Ammon's horn (tissue), 1 donor: ENCODE results near the gene CLHC1.
A peak's percentile ranks its signal among the peaks of the same experiment; 100 is the strongest.
"Not testable (repeated sequence)": the region's sequence is repeated elsewhere in the genome, so short reads cannot be mapped to it uniquely, and the experiment has no call there.

Source experiments
- DNase-seq: peaks from one replicate; pipeline ENCODE4 v3.0.0-alpha.2; 2016; ENCODE audit warnings: low spot score

The CLHC1 gene

GRCh38 chr2:55232084-55232862 is at the start of gene CLHC1, which contains the start of gene RPS27A:
Gene CLHC1, minus strand, starts transcription at chr2:55232293. Its CDS starts 9,882 bp downstream, at chr2:55222411.
Gene RPS27A, plus strand, starts transcription at chr2:55232688. Its CDS starts 137 bp downstream, at chr2:55232825.
- peak; percentile 97 for DNase-seq

GRCh38 chr2:55280851-55281546 is 48.9 kb upstream of the CLHC1 start:
- not testable (repeated sequence) for DNase-seq

- DNase-seq: not testable (repeated sequence)
Measured at GRCh38 chr2:55279859-55280424, 47.8 kb upstream of the CLHC1 start.

DNA sequence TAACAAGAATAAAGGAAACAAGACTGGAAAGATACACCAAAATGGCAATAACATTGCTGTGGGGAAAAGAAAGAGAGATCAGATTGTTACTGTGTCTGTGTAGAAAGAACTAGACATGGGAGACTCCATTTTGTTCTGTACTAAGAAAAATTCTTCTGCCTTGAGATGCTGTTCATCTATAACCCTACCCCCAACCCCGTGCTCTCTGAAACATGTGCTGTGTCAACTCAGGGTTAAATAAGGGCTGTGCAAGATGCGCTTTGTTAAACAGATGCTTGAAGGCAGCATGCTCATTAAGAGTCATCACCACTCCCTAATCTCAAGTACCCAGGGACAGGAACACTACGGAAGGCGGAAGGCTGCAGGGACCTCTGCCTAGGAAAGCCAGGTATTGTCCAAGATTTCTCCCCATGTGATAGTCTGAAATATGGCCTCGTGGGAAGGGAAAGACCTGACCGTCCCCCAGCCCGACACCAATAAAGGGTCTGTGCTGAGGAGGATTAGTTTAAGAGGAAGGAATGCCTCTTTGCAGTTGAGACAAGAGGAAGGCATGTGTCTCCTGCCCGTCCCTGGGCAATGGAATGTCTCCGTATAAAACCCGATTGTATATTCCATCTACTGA is 47.2 kb upstream of the CLHC1 start:
- not testable (repeated sequence) for DNase-seq

DNA sequence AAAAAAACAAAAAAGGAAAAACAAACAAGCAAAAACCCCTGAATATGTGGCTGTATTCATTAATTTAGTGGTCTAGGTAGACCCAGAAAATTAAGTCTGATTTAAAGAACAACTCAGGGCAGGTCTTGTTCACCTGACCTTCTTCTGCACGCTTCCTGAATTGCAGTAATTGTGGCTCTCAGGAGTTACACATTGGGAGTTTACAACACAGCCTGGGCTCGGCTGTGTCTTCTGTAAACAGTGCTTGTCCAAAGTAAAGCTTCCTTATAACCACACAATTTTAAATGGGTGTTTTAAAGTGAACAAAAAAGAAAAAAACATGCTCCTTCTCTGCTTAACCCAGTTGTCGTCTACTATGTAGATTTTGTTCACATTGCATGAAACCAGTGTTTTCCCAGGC is 45.2 kb upstream of the CLHC1 start:
- DNase-seq: no peak

DNA sequence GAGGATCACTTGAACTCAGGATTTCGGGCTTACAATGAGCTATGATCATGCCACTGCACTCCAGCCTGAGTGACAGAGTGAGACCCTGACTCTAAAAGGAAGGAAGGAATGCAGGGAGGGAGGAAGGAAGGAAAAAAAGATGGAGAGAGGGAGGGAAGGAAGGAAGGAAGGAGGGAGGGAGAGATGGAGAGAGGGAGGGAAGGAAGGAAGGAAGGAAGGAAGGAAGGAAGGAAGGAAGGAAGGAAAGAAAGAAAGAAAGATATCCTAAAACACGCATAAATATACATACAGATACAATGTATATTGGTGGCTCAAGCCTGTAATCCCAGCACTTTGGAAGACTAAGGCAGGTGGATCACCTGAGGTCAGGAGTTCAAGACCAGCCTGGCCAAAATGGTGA is 42.3 kb upstream of the CLHC1 start:
- DNase-seq: not testable (repeated sequence)

DNA sequence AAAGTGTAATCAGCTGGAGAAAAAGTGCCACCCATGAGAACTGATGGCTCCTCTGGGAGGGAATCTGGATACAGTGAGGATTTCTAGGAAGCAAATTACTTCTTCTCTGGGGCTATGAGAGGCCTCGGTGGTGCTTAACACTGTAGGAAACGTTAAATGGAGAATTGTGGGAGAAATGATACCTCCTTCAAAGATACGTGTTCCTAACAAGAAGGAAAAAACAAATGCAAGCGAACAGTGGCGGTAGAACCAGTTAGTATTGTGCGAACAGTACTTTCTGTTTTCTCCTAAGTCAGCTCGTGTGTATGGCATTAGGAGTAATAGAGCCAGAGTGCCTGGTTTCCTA is 37.5 kb upstream of the CLHC1 start:
- DNase-seq: no peak

DNA sequence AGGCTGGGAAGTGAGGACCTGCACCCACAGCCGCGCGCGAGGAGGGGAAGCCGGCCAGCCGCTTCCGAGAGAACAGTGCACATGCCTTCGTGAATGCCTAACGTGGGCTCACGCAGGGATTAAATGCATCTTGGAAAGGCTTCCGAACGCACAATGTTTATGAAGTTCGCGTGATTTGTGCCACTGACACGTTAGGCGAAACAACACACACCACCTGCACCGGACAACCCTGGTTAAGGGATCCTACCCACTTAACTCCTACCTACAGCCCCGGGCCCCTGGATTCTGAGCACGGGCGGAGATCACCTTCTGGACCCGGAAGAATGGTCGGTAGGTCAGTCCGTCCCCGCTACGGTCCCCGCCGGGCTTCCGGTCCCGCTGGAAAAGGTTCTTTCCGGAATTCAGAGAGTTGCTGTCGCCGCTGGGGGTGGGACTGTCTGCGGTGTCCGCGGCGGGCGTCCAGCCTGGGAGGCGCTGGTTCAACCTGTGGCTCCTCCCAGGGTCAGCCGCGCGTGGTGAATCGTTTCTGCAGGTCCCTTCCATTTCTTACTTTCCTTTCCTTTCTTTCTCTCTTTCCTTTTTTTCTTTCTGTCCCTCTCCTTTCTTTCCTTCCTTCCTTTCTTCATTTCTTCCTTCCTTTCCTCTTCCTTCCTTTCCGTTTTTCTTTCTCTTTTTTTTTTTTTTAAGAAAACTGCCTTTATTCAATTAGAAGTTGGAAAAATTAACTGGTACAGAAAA is 37.0 kb upstream of the CLHC1 start, which contains the start of gene MTIF2:
MTIF2 (minus strand) TSS at position 325 of the 738 bp plus-strand sequence. CDS start 5,373 bp downstream, outside the sequence.
- DNase-seq: peak; percentile 93

- no peak for DNase-seq
Measured at GRCh38 chr2:55268288-55268906, 36.3 kb upstream of the CLHC1 start.

GRCh38 chr2:55259586-55259985 is 27.5 kb upstream of the CLHC1 start:
- not testable (repeated sequence) for DNase-seq

DNA sequence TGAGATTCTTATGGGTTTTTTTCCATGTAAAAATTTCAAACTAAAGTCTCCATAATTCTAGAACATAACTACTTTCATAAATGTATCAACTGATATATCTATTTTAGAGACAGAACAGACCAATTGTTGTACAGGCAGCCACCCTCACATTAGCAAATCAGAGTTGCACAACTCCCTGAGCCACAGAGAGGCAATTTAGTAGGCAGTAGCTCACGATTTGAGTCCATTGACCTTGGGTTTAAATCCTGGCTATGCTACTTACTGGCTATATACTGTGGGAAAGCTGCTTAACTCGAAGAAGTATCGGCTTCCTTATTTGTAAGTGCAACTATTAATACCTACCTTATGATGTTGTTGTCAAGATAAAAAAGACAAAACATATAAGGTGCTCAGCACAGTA is 20.7 kb upstream of the CLHC1 start:
- no peak for DNase-seq

DNA sequence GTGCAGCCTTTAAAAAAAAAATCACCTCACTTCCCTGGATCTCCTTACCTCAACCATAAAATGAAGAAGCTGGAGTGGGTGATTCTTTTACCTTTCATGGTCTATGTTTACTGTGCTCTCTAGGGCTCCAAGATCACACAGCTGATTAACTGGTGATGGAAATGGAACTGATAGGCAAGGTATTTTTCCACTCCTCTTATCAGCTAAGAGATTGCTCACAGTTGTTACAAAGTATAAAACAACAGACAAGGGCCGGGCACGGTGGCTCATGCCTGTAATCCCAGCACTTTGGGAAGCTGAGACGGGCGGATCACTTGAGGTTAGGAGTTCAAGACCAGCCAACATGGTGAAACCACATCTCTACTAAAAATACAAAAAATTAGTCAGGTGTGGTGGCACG is 14.9 kb upstream of the CLHC1 start:
- DNase-seq: no peak

DNA sequence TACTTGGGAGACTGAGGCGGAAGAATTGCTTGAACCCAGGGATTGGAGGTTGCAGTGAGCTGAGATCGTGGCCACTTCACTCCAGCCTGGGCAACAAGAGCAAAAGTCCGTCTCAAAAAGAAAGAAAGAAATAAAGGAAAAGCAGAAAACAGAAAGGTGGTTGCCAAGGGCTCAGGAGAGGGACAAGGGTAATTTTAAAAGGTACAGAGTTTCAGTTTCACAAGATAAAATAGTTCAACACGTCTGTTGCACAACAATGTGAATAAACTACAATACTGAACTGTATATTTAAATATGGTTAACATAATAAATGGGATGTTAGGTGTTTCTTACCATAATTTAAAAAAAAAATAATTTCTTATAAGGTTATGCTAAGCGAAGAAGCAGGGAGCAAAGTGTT is 13.3 kb upstream of the CLHC1 start:
- no peak for DNase-seq

GRCh38 chr2:55242617-55243016 is 10.5 kb upstream of the CLHC1 start:
- DNase-seq: no peak

DNA sequence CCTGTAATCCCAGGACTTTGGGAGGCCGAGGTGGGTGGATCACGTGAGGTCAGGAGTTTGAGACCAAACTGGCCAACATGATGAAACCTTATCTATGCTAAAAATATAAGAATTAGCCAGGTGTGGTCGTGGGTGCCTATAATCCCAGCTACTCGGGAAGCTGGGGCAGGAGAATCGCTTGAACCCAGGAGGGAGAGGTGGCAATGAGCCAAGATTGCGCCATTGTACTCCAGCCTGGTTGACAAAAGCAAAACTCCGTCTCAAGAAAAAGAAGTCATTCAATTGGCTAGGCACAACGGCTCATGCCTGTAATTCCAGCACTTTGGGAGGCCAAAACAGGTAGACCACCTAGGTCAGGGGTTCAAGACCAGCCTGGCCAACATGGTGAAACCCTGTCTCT is 9.5 kb upstream of the CLHC1 start:
- not testable (repeated sequence) for DNase-seq

DNA sequence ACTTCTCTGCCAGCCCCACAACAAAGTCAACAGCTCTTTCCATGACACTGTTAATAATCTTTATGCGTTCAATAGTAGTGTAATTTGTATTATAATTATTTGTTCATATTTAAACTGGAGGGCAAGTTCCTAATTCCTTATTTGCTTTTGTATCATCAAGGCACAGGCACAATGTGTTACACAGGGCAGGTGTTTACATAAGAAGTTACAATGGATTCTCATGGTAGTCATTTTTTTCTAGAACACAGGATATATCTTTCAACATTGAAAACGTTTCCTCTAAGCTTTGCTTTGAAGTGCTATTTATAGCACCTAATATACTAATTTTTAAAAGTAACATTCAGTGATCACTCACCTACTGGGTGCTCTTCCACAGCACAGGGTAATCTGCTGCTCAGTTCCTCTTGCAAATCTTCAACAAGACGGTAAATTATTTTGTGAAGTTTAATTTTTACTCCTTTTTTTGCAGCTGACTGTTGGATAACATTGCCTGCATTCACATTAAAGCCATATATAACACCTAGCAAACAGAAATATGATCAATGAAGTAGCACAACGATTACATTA is 7.6 kb upstream of the CLHC1 start:
- no peak for DNase-seq

DNA sequence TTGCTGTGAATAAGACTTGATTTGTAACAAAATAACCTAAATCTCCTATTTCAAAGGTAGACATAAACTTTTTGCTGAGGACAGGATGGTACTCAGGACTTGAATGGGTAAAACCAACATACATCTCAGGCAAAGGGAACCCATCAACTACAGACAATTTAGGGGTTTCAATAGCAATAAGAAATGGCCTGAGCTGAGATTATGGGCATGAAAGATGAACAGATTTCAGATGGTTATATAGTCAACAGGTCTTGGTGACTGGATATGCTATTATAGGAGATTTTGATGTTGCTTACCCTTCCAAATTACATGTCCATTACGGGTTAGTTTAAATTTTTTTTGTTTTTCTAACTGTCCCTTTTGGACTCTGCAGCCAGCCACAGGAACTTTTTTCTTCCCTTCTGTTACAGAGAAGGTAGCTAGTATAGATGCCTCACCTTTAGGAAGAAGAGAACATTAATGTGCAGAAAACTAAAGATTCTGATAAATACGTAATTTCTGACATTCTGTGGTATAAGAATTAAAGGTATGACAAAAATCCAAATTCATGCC is 5.0 kb upstream of the CLHC1 start:
- no peak for DNase-seq

DNA sequence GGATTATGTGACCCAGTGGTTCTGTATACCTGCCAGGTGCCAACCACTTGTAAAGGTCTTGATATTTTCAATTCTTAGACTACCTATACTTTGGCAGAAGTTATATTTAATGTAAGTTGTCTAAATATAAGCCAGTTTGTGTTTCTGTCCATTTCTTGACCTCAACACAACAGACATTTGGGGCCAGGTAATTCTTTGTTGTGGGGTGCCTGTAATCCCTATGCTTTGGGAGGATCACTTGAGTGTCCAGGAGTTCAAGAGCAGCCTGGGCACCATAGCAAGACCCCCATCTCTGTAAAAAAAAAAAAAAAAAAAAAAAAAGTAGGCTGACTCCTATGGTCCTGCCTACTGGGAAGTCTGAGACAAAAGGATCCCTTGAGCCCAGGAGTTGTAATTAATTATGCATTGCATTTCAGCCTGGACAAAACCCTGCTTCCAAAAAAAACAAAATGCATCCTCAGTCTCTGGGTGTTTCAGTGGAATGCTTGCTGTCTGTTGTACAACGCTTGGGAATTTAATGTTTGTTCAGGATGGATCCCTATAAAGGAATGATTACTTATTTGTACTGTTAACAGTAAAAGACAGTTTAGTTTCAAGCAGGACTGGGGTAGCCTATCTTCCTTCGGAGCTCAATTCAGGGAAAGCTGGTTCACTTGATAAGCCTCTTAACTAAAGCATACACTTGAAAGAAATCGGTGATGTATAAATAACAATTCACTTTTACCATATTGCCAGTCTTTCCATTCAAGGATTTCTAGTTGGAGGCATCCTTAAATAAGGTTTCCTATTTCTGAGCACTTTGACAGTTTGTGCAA is 3.8 kb upstream of the CLHC1 start:
- DNase-seq: no peak

GRCh38 chr2:55233658-55233940 is 1.5 kb upstream of the CLHC1 start:
- DNase-seq: no peak
